Hepatocyte (in vitro differentiated cells): Measurements from ENCODE around the gene STXBP4. TPM values are rescaled to one million over a fixed set of nuclear protein-coding genes. Genes with fewer than 3 reads are reported as not detected.

Source experiments
- DNase-seq: peaks from one replicate; pipeline ENCODE4 v3.0.0-alpha.2; 2016; ENCODE audit warnings: low spot score
- H2AFZ ChIP-seq: fragments of 200-600 bp; sonication (generic); 2 replicates; pipeline ENCODE4 v1.6.0; 2016; ENCODE audit warnings: antibody characterized with exemption, mild to moderate bottlenecking
- H3K27ac ChIP-seq: fragments of 200-600 bp; sonication (generic); 2 replicates; pipeline ENCODE4 v1.5.1; 2016; ENCODE audit warnings: mild to moderate bottlenecking
- H3K27me3 ChIP-seq: fragments of 200-600 bp; sonication (generic); 2 replicates; pipeline ENCODE4 v1.6.1; 2016
- H3K36me3 ChIP-seq: fragments of 200-600 bp; sonication (generic); replicated peaks from 2 replicates; pipeline ENCODE4 v1.5.1; 2016; ENCODE audit warnings: low read depth; ENCODE audit not compliant: insufficient read depth
- H3K4me1 ChIP-seq: fragments of 200-600 bp; sonication (generic); 2 replicates; pipeline ENCODE4 v1.5.1; 2016; ENCODE audit warnings: mild to moderate bottlenecking, moderate library complexity; ENCODE audit not compliant: insufficient read depth
- H3K4me2 ChIP-seq: fragments of 200-600 bp; sonication (generic); 2 replicates; pipeline ENCODE4 v1.6.0; 2016
- H3K4me3 ChIP-seq: fragments of 200-600 bp; sonication (generic); 2 replicates; pipeline ENCODE4 v1.5.1; 2016; ENCODE audit warnings: mild to moderate bottlenecking
- H3K79me2 ChIP-seq: fragments of 200-600 bp; sonication (generic); 2 replicates; pipeline ENCODE4 v1.6.0; 2017; ENCODE audit warnings: mild to moderate bottlenecking
- H3K9me2 ChIP-seq: fragments of 200-600 bp; sonication (generic); replicated peaks from 2 replicates; pipeline ENCODE4 v1.6.0; 2017; ENCODE audit warnings: mild to moderate bottlenecking; ENCODE audit not compliant: insufficient read depth
- H3K9me3 ChIP-seq: fragments of 200-600 bp; sonication (generic); 2 replicates; pipeline ENCODE4 v1.5.1; 2016; ENCODE audit warnings: low read depth, mild to moderate bottlenecking
- H4K20me1 ChIP-seq: fragments of 200-600 bp; sonication (generic); 2 replicates; pipeline ENCODE4 v1.6.0; 2016; ENCODE audit warnings: mild to moderate bottlenecking; ENCODE audit not compliant: insufficient read depth, poor library complexity, severe bottlenecking
- CTCF ChIP-seq: fragments of 200-600 bp; sonication (generic); IDR thresholded peaks from 2 replicates; pipeline ENCODE4 v1.5.1; 2016; ENCODE audit warnings: antibody characterized with exemption, mild to moderate bottlenecking; ENCODE audit not compliant: poor library complexity
- EZH2 ChIP-seq: fragments of 200-600 bp; sonication (generic); IDR thresholded peaks from 2 replicates; pipeline ENCODE4 v1.6.1; 2016; ENCODE audit warnings: antibody characterized with exemption, mild to moderate bottlenecking, borderline replicate concordance
- EZH2phosphoT487 ChIP-seq: fragments of 200-600 bp; sonication (generic); IDR thresholded peaks from one replicate; pipeline ENCODE4 v1.6.1; 2018; ENCODE audit warnings: antibody characterized with exemption, mild to moderate bottlenecking, low read depth, moderate library complexity; ENCODE audit not compliant: unreplicated experiment, severe bottlenecking
- WGBS: methylation state at CpG from one replicate; pipeline ENCODE4 v1.1.6; 2016; ENCODE audit warnings: low lambda C conversion rate; ENCODE audit errors: missing lambda C conversion rate; 5-methylcytosine and 5-hydroxymethylcytosine counted together
- polyA plus RNA-seq: library from polyadenylated mRNA; unstranded; fragments of >200 nt; fragmentation: Nextera tagmentation; extraction: Ambion mirVana; gene quantifications from 2 replicates; pipeline ENCODE4 v1.2.1, GENCODE V29; 2016
- total RNA-seq: library from RNA; depleted of rRNA; stranded (reverse); fragments of >200 nt; gene quantifications from 2 replicates; pipeline ENCODE4 v1.2.3, GENCODE V29; 2014

STXBP4 gene
- total and polyA plus RNA-seq, 2 experiments from 2014 or later = 9.0 to 50.1 TPM

DNA sequence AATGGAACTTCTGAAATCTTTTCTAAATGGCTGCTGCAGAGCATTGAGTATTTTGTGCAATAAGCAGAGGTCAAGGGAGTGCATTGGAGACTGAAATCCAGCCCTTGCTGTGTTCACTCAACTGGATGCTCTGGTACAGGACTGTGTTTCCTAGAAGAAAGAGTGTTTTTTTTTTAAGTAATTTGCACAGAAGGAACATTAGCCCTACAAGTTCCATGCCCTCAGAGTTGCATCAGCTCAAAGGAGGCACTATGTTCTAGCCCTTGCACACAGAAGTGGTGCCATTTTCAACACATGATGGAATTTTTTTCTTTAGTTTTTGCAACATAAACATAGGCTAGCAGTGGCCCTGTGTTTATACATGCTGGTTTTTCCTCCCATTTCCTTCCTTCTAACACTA lies 152.1 kb downstream of the STXBP4 start:
- no peaks in the 10 kb centered on the region for H3K27me3 ChIP-seq

DNA sequence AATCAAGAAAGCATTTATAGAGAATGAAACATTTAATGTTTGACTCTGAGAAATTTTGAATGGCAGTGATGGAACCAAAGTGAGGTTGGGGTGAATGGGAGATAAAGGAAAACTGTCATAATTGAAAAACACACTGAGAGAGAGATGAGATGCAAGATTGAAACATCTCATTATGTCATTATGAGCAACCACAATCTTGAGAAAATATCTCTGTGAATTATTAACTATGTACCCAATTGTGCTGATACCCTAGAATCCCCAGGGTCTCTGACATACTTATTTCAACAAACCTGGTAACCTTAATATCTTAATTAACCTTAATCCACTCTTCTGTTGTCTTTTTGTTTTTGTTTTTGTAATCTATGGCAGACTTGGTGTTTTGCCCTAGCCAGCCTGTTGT lies 152.7 kb downstream of the STXBP4 start:
- TF ChIP-seq EZH2phosphoT487 (no peak), CTCF (no peak), EZH2 (no peak)
- H3K4me2 ChIP-seq = no peak overlapping the region
- no peak overlapping the region for H3K27ac ChIP-seq
- H3K79me2 ChIP-seq = no peaks in the 10 kb centered on the region
- DNase-seq = no peak
- H3K4me3 ChIP-seq = no peak overlapping the region
- no peaks in the 10 kb centered on the region for H3K9me2 ChIP-seq
- no peaks in the 10 kb centered on the region for H3K36me3 ChIP-seq
- H3K27me3 ChIP-seq = no peaks in the 10 kb centered on the region
- no peaks in the 10 kb centered on the region for H3K4me1 ChIP-seq
- H2AFZ ChIP-seq = no peak overlapping the region
- H4K20me1 ChIP-seq = no peaks in the 10 kb centered on the region
- no peaks in the 10 kb centered on the region for H3K9me3 ChIP-seq

More for the DNA sequence above, 152.1 kb downstream of the STXBP4 start:
- Histone ChIP-seq H2AFZ (no peak overlapping the region), H3K9me3 (no peaks in the 10 kb centered on the region), H4K20me1 (no peaks in the 10 kb centered on the region), H3K36me3 (no peaks in the 10 kb centered on the region), H3K4me1 (no peaks in the 10 kb centered on the region), H3K4me3 (no peak overlapping the region), H3K79me2 (no peaks in the 10 kb centered on the region), H3K4me2 (no peak overlapping the region), H3K27ac (no peak overlapping the region), H3K9me2 (no peaks in the 10 kb centered on the region)
- TF ChIP-seq EZH2 = no peak
- TF ChIP-seq CTCF = no peak
- no peak for TF ChIP-seq EZH2phosphoT487
- DNase-seq = no peak

DNA sequence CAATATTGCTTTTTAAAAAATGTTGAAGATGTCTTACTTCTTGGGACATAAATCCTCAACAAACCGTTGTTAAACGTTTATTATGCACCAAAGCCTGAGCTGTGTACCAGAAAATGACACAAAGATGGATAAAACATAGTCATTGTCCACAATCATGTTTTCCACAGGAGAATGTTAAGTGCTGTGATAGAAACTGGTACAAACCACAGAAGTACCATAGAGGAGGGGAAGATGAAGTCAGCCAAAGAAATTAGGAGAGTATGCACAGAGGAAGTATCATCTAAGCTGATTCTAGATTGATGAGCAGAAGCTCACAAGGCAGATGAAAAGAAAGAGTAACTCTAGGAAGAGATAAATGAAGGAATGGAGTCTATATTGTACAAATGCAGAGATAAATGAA lies 153.5 kb downstream of the STXBP4 start:
- no peak for DNase-seq
- no peaks in the 10 kb centered on the region for H3K9me2 ChIP-seq
- no peak overlapping the region for H3K4me2 ChIP-seq
- no peaks in the 10 kb centered on the region for H4K20me1 ChIP-seq
- no peak overlapping the region for H2AFZ ChIP-seq
- no peaks in the 10 kb centered on the region for H3K4me1 ChIP-seq
- no peaks in the 10 kb centered on the region for H3K36me3 ChIP-seq
- H3K9me3 ChIP-seq = no peaks in the 10 kb centered on the region
- no peak overlapping the region for H3K27ac ChIP-seq
- H3K4me3 ChIP-seq = no peak overlapping the region
- H3K79me2 ChIP-seq = no peaks in the 10 kb centered on the region
- 94% methylated on average over 2 of the region's 2 CpGs for WGBS
- no peaks in the 10 kb centered on the region for H3K27me3 ChIP-seq
- TF ChIP-seq CTCF (no peak), EZH2 (no peak), EZH2phosphoT487 (no peak)

DNA sequence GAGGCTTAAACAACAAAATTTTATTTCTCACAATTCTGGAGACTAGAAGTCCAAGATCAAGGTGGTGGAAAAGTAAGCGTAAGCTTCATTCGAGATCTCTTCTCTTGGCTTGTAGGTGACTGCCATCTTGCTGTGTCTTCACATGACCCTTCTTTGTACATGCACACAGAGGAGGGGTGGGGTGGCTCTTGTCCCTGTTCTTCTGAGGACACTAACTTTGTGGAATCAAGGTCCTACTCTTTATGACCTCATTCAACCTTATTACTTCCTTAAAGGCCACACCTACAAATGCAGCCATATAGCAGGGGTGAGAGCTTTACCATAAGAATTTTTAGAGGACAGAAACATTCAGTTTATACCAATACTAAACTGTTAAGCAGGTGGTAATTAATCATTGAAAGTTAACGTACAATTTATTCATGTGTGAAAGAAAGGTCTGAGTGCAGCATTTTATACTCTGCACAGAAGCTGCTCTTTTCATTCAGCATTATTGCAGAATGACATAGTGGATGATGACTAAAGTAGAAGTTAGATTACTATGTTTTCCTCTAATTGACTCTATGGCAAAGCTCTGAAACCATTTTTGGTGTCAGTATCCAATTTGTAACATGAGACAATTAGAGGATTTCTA lies 156.3 kb downstream of the STXBP4 start:
- Histone ChIP-seq H3K9me2 (no peaks in the 10 kb centered on the region), H3K27me3 (no peaks in the 10 kb centered on the region), H3K4me2 (no peak overlapping the region), H4K20me1 (no peaks in the 10 kb centered on the region), H3K79me2 (no peaks in the 10 kb centered on the region), H2AFZ (no peak overlapping the region), H3K27ac (no peak overlapping the region), H3K9me3 (no peaks in the 10 kb centered on the region), H3K36me3 (no peaks in the 10 kb centered on the region), H3K4me1 (no peaks in the 10 kb centered on the region), H3K4me3 (no peak overlapping the region)
- no peak for TF ChIP-seq CTCF
- no peak for TF ChIP-seq EZH2
- TF ChIP-seq EZH2phosphoT487 = no peak
- WGBS = 97% methylated on average over 3 of the region's 3 CpGs
- no peak for DNase-seq
